Activated T-helper 9 cell treated with anti-CD3 and anti-CD28 coated beads, Interleukin-2, amount 50 U/mL, for 16 hours (primary cell): ENCODE results near the gene MARK2.

Source experiments
- DNase-seq: peaks from one replicate; pipeline ENCODE4 v3.0.0-alpha.2; 2020; ENCODE audit warnings: low read depth

The MARK2 gene

DNA sequence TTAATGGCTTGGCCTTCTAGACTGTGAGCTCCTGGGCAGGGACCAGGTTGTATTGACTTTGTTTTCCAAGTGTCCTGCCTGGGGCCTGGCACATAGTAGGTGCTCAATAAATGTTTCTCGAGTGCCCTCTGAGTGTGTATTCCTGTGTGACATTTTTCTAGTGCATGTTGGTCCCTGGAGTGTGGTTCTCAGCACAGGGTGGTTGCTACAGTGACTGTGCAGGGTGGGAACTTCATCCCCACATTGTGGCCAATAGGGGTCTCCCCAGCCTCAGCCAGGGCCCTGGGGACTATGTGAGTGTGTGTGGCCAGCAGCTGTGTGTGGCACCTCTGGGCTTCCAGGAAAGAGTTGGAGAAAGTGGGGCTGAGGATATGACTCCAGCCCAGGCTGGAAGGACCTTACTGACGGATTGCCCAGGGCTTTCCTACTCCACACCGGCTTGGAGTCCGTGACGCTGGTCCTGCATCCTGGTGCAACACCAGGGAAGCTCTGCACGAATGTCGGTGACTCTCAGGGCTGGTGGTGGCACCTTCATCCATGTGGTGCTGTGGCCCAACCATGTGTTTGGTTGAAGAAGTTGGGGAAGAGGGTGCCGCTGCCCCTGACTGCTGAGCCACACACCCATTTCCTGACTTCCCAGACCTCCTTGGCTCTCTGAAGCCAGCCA lies 9.0 kb upstream of the MARK2 start:
- DNase-seq = no peak

DNA sequence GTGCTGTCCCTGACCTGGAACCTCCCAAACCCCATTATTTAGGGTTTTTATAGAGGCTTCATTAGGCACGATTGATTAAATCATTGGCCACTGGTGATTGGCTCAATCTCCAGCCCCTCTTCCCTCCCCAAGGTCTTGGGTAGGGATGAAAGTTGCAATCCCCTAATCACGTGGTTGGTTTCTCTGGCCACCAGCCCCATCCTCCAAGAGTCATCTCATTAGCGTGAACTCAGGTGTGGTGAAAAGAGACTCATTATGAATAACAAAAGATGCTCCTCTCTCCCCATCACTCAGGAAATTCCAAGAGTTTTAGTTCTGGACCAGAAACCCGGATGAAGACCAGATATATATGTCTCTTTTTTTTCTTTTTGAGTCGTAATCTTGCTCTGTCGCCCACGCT lies 7.6 kb upstream of the MARK2 start:
- DNase-seq = no peak

DNA sequence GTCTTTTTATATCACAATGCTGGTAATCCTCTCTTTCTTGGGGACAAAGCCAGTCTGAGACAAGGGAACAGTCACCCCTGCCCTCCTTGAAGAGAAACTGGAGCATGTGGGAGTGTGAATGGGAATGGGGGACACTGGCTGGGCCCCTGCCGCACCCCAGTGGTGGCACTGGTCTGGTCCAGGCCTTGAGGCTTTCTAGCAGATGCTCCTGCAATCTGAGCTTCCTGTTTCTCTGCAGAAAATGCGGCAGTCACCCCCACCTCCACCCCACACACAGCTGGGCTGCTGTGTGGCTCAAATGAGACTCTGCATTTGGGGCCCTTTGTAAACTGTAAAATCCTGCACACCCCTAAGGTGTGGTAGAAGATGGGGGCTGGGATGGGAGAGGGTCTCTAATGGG lies 6.6 kb upstream of the MARK2 start:
- DNase-seq = no peak

DNA sequence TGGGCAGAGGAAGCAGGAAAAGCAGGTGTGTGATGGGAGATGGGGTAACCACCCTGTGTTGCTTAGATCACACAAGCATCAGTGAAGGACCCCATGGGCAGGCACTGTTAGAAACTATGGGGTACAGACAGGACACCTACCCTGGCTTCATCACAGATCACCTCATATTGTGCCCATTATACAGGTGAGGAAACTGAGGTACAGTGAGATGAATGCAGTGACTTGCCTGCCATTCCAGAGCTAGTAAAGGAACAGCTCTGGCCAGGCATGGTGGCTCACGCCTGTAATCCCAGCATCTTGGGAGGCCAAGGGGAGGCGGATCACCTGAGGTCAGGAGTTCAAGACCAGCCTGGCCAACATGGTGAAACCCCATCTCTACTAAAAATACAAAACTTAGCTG lies 5.9 kb upstream of the MARK2 start:
- DNase-seq = no peak

DNA sequence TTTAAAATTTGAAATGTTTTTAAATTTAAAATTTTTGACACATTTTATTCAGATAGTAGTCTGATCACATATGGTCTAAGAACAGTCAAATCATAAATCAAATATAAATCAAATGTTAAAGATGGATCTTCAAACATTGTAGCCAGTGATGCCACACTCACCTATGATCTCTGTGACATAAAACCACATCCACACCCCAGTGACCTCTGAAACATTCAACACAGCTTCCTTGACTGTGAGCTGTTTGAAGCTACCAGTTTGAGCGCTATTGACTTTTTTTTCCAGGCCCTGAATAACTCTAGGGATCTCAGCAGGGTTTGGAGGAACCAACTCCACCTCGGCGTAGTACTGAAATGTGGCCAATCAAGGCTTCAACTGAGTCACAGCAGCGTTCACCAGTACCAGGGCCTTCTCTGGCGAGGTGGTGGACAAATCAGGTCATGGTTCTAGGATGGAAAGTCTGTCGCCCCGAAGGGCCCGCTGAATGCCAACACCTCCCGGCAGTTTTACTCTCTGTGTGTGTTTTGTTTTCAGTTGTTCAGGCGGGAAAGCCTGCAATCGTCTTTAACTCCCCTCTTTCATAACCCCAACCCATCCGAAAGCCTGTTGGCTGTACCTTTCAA lies 4.3 kb upstream of the MARK2 start:
- no peak for DNase-seq

DNA sequence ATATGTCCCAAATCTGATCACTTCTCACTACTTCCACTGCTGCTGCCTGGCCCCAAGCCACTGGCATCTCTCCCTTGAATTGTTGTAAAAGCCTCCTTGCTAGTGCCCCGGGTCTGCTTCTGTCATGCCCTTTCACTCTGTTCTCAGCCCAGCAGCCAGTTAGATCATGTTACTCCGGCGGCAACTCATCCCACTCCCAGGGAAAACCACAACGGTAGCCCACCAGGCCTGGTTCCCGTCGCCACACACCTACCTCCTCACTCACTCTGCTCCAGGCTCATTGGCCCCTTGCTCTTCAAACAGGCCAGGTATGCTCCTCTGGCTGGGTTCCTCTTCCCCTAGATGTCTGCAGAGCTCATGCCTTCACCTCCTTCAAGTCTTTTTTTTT lies 3.8 kb upstream of the MARK2 start:
- no peak for DNase-seq

DNA sequence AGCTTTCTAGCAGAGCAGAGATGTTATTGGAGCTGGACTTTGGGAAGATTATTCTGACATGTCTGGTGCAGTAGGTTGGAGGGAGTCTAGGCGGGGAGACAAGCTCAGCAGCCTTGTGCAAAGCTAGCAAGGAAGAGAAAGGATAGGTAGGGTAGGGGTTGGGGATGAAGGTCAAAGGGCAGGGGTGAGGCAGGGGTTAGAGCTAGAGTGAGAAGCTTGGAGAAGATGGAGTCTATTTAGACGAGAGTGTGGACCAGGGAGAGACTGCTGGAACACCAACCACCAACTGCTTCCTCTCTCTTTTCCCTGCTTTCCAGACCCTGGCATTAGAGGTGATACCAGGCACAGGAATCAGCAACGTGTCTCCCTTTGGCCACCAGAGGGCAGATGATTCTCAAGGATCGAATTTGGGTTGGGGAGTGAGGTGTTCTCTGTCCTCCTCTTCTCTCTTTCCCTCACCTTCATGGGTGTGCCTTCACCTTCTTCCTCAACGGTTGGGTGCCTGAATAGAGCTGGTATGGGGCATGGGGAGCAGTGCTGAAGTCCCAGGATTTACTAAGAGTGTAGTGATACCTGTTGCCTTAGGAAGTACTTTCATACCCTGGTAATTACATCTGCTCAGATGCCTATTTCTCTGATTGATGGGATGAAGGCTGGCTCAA lies 1.8 kb upstream of the MARK2 start:
- DNase-seq = peak; percentile 58

DNA sequence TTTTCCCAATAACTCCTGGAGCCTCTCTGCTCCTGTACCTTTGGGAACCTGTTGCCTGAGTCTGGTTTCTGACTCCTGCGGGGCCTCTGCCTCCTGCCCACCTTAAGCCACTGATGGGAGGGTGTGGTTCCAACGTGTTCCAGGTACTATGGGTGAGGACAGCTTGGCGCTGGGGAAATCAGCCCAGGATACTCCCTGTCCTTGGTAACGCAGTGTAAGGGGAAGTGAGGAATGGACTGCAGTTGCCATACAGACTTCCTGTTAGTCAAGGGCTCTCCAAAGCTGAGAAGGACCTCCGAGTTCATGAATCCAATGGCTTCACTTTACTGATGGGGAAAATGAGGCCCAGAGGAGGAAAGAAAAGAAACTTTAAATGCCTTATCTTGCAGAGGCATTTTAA lies 1.2 kb upstream of the MARK2 start:
- DNase-seq = no peak

DNA sequence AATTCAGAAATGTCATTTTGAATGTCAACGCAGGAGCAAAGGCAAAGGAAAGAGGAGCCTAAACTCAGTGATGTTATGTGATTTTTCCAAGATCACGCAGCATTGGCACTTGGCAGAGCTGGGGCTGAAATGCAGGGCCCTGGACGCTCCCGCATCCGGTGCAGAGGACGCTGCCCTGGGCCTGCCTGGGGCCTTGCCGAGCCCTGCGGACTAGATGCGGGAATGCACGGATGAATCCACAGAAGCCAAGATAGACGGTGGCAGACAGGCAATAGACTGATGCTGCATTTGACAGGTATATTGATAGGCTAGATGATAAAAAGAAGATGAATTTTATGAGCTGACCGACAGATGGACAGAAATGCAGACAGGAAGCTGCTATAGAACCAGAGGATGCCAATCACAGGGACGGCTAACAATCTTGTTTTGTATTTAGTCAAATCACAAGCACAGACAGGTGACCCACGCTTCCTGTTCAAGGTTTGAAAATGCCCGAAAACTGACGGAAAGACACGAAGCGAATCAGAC lies 696 bp upstream of the MARK2 start:
- DNase-seq = no peak

DNA sequence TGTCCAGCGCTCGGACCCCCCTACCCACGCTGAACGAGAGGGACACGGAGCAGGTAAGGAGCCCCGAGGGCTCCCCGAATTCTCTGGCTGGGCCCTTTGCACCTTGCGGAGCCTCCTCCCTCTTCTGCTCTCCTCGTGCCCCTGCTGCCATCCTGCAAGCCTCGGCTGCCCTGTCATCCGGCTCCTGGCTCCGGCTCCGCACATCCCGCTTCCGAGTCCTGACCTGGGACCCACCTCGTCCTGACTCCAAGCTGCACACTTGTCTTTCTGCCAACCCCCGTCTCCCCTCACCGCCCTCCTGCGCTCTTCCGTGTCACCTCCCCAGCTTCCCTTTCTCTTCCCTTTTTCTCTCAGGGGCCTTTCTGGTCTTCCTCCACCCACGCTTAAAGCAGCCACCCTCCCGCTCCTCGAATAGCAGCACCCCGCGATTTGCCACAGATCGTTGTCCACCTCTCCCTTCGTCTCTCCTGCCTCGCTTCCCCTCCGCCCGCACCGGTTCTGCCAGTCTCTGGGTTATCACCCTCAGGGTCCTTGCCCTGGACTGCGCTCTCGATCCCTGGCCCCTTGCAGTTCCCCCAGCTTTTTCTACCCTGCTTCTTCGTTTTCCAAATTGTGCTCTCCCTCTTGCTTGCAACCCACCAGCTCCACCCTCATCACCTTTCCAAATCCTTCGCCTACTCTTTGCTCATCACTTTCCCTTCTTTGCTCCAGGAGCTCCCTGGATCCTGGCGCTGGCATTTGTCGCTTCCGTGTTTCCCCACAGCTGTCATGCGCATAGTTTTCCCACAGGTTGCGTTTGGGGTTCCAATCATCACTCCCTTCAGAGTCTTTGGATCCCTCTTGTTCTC lies 822 bp downstream of the MARK2 start:
- DNase-seq = no peak

DNA sequence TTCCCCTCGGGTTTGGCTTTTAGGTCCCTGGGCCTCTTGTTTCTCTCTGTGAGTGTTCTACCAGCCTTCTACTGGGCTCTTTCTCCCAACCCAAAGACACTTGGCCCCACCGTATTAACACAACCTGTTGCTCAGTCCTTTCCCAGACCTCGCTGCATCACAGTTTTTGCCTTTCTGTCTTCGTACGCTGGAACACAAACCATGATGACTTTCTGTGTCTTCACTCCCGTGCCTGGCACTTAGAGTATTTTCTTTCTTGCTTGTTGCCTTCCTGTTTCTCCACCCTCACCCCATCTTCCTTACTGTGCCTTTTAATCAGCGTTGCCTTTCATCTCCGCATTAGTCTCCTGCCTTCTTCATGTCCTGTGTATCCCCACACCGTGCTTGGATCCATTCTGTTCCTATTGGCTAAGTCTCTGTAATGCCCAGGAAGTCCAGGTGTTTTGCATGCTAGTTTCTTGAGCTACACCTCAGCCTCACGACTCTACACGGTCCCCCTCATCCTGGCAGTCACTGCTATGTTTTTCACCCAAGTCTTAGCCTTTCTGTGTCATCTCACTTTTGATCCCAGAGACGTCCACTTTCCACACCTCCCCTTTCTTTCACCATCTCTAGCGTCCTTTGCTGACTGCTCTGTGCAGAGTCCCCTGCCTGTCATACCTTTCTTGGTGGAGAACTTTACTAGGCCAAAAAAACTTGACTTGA lies 1.6 kb downstream of the MARK2 start:
- no peak for DNase-seq

DNA sequence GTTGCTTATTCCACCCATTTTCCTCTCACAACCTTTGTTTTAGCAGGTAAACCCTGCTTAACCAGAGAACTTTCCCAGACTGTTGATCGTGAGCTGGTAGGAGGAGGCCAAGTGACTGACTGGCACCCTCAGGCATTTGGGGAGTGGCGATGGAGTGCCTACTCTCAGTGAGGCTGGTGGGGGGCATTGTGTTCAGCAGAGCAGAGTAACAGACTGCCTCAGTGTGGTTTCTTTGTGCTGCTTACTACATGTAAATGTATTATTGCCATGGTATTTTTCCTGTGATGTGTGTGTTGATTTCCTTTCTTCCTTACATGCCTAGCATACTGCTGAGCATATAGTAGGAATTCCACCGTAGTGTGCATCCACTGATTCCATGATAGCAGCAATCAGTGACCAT lies 2.6 kb downstream of the MARK2 start:
- no peak for DNase-seq

DNA sequence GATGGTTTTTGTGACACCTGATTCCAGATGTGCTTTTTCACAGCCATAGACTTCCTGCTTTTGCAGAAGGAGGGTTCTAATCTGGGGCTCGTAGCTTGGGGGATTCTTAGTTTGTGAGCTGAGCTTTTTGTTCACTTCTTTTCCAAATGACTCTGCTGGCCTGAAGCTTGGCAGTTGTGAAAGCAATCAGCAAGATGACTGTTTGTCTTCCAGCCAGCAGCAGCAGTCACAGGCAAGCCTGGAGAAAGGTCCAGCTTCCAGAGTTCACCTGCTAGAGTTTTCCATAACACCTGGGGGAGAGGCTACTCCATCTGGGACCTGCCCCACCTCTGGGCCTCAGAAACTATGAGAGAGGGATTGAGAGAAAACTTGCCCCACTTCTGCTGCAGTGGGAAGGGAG lies 4.1 kb downstream of the MARK2 start:
- DNase-seq = no peak

DNA sequence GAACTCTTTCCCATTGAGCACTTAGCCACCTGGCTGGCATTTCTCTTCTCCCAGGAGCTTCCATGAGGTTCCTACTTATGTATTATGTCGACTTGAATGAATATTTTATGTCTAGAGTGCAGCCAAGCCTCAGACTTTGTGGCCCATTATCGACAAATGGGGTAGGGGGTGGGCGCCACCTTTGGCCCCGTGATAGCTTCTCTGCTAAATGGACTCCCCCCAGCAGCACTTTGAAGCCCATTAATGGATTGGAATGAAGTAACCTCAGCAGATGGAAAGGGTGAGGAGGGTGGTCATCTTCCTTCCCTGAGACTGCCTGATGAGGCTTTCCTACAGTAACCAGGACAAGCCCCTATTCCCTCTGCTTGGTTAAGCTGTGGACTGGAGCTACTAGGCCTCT lies 5.9 kb downstream of the MARK2 start:
- no peak for DNase-seq

DNA sequence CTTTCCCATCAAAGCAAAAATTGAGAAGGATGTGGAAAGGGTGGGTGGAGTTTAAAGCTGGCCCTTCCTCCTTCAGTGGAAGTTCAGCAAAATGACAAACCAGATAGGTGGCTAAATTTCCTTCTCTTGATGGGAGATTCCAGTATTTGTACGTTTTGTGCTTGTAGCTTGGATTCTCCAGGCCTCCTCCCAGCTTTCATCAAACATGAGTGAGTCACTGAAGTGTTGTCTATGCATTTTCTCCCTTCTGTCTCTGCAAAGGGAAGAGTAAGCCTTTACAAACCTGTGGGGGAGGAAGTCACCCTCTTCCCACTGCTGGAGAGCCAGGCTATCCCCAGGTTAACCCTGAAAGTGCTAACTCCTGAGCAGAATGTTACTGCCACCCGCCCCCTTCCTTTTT lies 6.4 kb downstream of the MARK2 start:
- DNase-seq = no peak

DNA sequence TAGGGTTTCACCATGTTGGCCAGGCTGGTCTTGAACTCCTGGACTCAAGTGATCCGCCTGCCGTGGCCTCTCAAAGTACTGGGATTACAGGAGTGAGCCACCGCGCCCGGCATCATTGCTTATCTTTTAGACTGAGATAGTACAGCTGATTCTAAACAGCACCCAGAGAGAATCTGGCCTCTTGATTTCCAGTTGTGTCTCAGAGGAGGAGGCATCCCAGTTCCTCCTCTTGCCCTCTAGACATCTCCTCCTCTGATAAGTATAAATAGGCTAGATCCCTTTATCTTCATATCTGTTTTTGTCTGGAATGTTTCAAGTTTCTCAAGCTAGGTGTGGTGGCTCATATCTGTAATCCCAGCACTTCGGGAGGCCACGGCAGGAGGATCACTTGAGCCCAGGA lies 7.0 kb downstream of the MARK2 start:
- no peak for DNase-seq

DNA sequence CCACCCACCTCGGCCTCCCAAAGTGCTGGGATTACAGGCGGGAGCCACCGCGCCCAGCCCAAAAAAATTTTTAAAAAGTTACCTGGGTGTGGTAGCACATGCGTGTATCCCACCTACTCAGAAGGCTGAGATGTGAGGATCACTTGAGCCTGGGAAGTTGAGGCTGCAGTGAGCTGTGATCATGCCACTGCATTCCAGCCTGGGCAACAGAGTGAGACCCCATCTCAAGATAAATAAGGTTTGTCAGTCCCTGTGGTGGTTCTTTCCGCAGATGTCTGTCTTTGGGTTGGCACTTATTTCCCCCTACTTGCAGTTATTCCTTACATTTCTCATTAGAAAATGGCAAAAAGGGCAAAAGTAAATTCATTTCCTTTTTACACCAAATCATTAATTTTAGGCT lies 8.0 kb downstream of the MARK2 start:
- DNase-seq = no peak

DNA sequence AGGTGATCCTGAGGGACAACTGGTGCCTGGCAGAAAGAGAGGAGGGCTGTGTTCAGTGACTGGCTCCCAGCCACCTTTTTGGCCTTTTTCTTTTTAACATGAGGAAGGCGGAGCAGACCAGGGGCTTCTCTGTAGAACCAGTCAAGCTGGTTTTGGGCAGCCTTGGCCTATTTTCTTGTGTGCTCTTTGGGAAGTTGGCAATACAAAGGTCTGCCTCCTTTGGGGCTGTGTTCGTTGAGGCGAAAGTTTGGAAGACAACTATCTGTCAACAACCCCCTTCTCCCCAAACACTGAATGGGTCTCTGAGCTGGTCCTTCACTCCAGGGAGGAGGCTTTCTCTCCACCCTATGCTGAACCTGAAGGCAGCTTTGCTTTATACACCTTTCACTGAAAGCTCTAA lies 8.5 kb downstream of the MARK2 start:
- DNase-seq = no peak

DNA sequence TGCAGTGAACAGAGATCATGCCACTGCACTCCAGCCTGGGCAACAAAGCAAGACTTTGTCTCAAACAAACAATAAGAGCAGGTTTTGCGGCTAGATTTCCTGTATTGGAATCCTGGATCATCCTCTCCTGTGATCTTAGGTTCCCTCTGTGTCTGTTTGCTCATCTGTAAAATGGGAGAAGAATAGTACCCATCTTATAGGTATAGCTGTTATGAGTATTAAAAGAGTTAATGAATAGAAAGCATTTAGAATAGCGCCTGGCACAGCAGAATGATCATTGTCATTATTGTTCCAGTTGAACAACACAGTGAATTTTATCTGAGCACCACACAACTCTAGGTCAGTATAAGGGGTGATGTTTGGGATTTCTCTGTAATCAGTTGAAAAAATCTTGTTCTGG lies 10.8 kb downstream of the MARK2 start:
- no peak for DNase-seq

DNA sequence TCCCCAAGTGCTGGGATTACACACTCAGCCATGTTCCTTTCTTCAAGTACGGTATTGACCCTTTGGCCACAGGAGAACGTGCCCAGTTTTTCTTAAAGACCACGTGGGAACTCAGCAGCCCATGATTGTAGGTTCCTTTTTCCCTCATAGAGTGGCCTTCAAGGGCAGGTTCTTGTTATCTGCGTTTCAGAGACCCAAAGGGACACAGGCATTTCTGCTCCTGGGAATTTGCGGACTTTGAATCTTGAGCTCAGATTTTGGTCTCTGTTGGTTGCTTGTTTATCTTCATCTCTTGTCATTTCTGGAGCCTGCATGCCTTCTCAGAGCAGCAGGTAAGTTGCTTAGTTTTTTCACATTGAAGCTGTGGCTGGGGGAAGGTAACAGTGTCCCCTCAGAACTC lies 12.0 kb downstream of the MARK2 start:
- no peak for DNase-seq

DNA sequence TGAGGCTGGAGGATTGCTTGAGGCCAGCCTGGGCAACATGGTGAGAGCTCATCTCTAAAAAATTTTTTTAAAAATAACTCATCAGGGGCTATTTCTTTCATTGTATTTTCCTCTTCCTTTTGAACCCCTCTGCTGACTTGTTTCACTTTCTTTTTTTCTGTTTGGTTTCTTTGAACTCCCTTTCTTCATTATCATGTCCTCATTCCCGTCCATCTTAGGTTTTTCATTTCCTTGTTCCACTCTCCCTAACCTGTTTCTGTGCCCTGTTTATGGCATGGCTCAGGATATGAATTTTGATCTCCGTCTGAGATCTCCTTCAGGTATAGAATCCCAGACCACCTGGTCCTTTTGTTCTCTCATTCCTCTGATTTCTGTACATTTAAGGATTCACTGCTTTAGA lies 12.5 kb downstream of the MARK2 start:
- no peak for DNase-seq

DNA sequence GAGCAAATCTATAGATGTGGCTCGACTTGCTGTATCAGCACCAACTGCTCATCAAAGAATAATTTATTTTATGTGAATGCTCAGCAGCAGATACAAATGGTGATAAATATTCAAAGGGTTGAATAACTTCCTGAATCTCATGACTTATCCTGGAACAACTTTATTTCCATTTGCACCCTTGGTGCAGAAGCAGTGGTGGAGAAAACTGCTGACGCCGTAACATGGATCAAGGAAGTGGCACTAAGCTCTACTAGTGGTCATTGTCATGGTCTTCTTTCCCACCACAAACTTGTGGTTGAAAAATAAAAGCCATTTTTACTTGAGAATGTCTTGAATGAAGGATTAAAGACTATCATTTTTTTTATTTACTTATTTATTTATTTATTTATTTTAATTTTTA lies 14.6 kb downstream of the MARK2 start:
- no peak for DNase-seq
